Parathyroid adenoma (tissue), 2 donors: ENCODE data around the gene IKBIP.

Source experiments
- H2AFZ ChIP-seq: fragments of 300-600 bp; sonication (generic); one replicate; pipeline ENCODE4 v1.7.0; 2017; ENCODE audit warnings: antibody characterized with exemption, mild to moderate bottlenecking
- H3K27ac ChIP-seq: fragments of 300-600 bp; sonication (generic); one replicate; pipeline ENCODE4 v1.7.0; 2017
- H3K27me3 ChIP-seq: fragments of 300-600 bp; sonication (generic); one replicate; pipeline ENCODE4 v1.7.0; 2017; ENCODE audit warnings: low read length; ENCODE audit not compliant: control insufficient read depth, insufficient read depth
- H3K36me3 ChIP-seq: fragments of 300-600 bp; sonication (generic); one replicate; pipeline ENCODE4 v1.7.0; 2017; ENCODE audit warnings: low read length; ENCODE audit not compliant: control insufficient read depth, insufficient read depth
- H3K4me1 ChIP-seq: fragments of 300-600 bp; sonication (generic); one replicate; pipeline ENCODE4 v1.7.0; 2017; ENCODE audit warnings: control low read depth
- H3K4me2 ChIP-seq: fragments of 300-600 bp; sonication (generic); one replicate; pipeline ENCODE4 v1.7.0; 2017; ENCODE audit warnings: low read length
- H3K4me3 ChIP-seq: fragments of 300-600 bp; sonication (generic); one replicate; pipeline ENCODE4 v1.7.0; 2017; ENCODE audit warnings: low read depth, low read length
- H3K79me2 ChIP-seq: fragments of 300-600 bp; sonication (generic); one replicate; pipeline ENCODE4 v1.7.0; 2017; ENCODE audit warnings: control low read depth
- H3K9ac ChIP-seq: fragments of 300-600 bp; sonication (generic); one replicate; pipeline ENCODE4 v1.7.0; 2017; ENCODE audit warnings: mild to moderate bottlenecking
- H3K9me3 ChIP-seq: fragments of 300-600 bp; sonication (generic); one replicate; pipeline ENCODE4 v1.7.0; 2017; ENCODE audit warnings: low read length; ENCODE audit not compliant: control insufficient read depth
- CTCF ChIP-seq: fragments of 300-600 bp; sonication (generic); IDR thresholded peaks from one replicate; pipeline ENCODE4 v1.7.0; 2017; ENCODE audit warnings: antibody characterized with exemption, mild to moderate bottlenecking
- donor health status: primary hyperparathyroidism.

The IKBIP gene

GRCh38 chr12:98575013-98575412, 69.6 kb downstream of the IKBIP start:
- Histone ChIP-seq H3K79me2 (no peaks in the 10 kb centered on the region), H3K9ac (no peak overlapping the region), H3K27me3 (no peaks in the 10 kb centered on the region), H3K4me1 (no peaks in the 10 kb centered on the region), H3K4me2 (no peak overlapping the region), H2AFZ (no peak overlapping the region), H3K27ac (no peak overlapping the region), H3K36me3 (no peaks in the 10 kb centered on the region), H3K9me3 (no peaks in the 10 kb centered on the region), H3K4me3 (no peak overlapping the region)
- TF ChIP-seq CTCF: no peak
